K562 (cell line): ENCODE results near the gene PGM2. TPM values are rescaled to one million over a fixed set of nuclear protein-coding genes. Genes with fewer than 3 reads are reported as not detected.

ENCODE experiments used
- ATAC-seq: fragments of 200-7000 bp; cut with Tn5 transposase; 3 replicates; pipeline ENCODE4 v1.9.1; 2020; ENCODE audit warnings: moderate library complexity
- BruUV-seq: library from RNA; stranded (reverse); fragments of 400-500 nt; replicated peaks from 2 replicates; lab custom pipeline; 2021; lab: Mats Ljungman, UMichigan
- CTCF ChIA-PET: fragments of 300-600 bp; formaldehyde crosslinking; extraction: SDS; loops from one replicate; lab custom pipeline; 2021; ENCODE audit warnings: low intra/inter-chr PET ratio; lab: Yijun Ruan, JAX
- POLR2A ChIA-PET: fragments of 300-600, 350-650 bp; sonication (Branson Sonifier 250); formaldehyde crosslinking; extraction: SDS; loops from one replicate; lab custom pipeline; 2021; ENCODE audit warnings: antibody characterized with exemption, inconsistent platforms; lab: Yijun Ruan, JAX
- DNase-seq, 4 experiments: peaks; one replicate each; pipeline versions ENCODE4 v3.0.0 to v3.0.0-alpha.2; 2011 to 2018; ENCODE audit warnings: low spot score in 3 of 4, mixed read lengths in 3 of 4; ENCODE audit errors: extremely low read depth in 1 of 4
- FAIRE-seq: peaks from 2 replicates; lab custom pipeline; 2011; peaks lifted over from hg19 to GRCh38; lab: Jason Lieb, UNC
- H2AFZ ChIP-seq: 2 replicates; pipeline ENCODE4 v1.6.0; 2011; ENCODE audit warnings: low read depth, low read length, control low read depth, inconsistent platforms
- H3K27ac ChIP-seq: fragments of 200-600 bp; 3 replicates; pipeline ENCODE4 v1.8.0; 2011; ENCODE audit warnings: low read depth, mild to moderate bottlenecking, control low read depth, inconsistent platforms, low read length, moderate library complexity, mixed read lengths; ENCODE audit errors: extremely low read depth
- H3K27me3 ChIP-seq, 2 experiments: fragments of 300-600 bp in 1 of 2; 2 replicates in 1 of 2; 3 replicates in 1 of 2; pipeline versions ENCODE4 v1.6.0 to v1.8.0; 2011; ENCODE audit warnings: inconsistent platforms in 2 of 2, low read length in 2 of 2, mild to moderate bottlenecking in 1 of 2, mixed read lengths in 1 of 2, moderate library complexity in 1 of 2; ENCODE audit not compliant: control insufficient read depth in 2 of 2, insufficient read depth in 2 of 2
- H3K36me3 ChIP-seq: fragments of 300-600 bp; 3 replicates; pipeline ENCODE4 v1.8.0; 2011; ENCODE audit warnings: mild to moderate bottlenecking, low read length, inconsistent platforms; ENCODE audit not compliant: control insufficient read depth, insufficient read depth
- H3K4me1 ChIP-seq, 2 experiments: fragments of 200-600 bp in 1 of 2; replicated peaks in 1 of 2; 2 replicates in 1 of 2; 3 replicates in 1 of 2; pipeline versions ENCODE4 v1.5.1 to v1.8.0; 2011; ENCODE audit warnings: inconsistent platforms in 2 of 2, low read length in 2 of 2, mild to moderate bottlenecking in 1 of 2, mixed read lengths in 1 of 2, moderate library complexity in 1 of 2; ENCODE audit not compliant: control insufficient read depth in 2 of 2, insufficient read depth in 2 of 2
- H3K4me2 ChIP-seq: 2 replicates; pipeline ENCODE4 v1.6.1; 2011; ENCODE audit warnings: low read length, control low read depth, inconsistent platforms, mixed read lengths; ENCODE audit not compliant: insufficient read depth
- H3K4me3 ChIP-seq: fragments of 200-600 bp; sonication (generic), shearing (Covaris generic); 2 replicates; pipeline ENCODE4 v1.5.1; 2016; ENCODE audit warnings: control low read depth, inconsistent platforms
- H3K79me2 ChIP-seq: fragments of 200-600 bp; 3 replicates; pipeline ENCODE4 v1.8.0; 2011; ENCODE audit warnings: low read length, inconsistent platforms; ENCODE audit not compliant: control insufficient read depth, insufficient read depth
- H3K9ac ChIP-seq, 2 experiments: 2 replicates each; pipeline versions ENCODE4 v1.6.0 to v1.6.1; 2011; ENCODE audit warnings: low read depth in 2 of 2, low read length in 2 of 2, control low read depth in 1 of 2, inconsistent platforms in 1 of 2, mild to moderate bottlenecking in 1 of 2, mixed read lengths in 1 of 2; ENCODE audit not compliant: insufficient read depth in 1 of 2
- H3K9me1 ChIP-seq: one replicate; pipeline ENCODE4 v1.6.0; 2011; ENCODE audit warnings: inconsistent platforms, mild to moderate bottlenecking, low read length, moderate library complexity; ENCODE audit not compliant: control insufficient read depth, insufficient read depth
- H3K9me3 ChIP-seq: replicated peaks from 2 replicates; pipeline ENCODE4 v1.5.1; 2011; ENCODE audit warnings: low read depth, low read length, inconsistent platforms; ENCODE audit not compliant: control insufficient read depth, insufficient read depth
- H4K20me1 ChIP-seq: replicated peaks from 2 replicates; pipeline ENCODE4 v1.6.1; 2011; ENCODE audit warnings: low read length, inconsistent platforms, mixed read lengths; ENCODE audit not compliant: control insufficient read depth, insufficient read depth
- BRD4 ChIP-seq: fragments of 200-600 bp; sonication (generic); IDR thresholded peaks from 2 replicates; pipeline ENCODE4 v1.6.1; 2017; ENCODE audit warnings: inconsistent platforms
- CBX5 ChIP-seq: IDR thresholded peaks from 2 replicates; pipeline ENCODE4 v1.6.1; 2014; ENCODE audit warnings: low read depth, borderline replicate concordance
- CSDE1 ChIP-seq, 2 experiments: fragments of 450-650 bp; IDR thresholded peaks; 2 replicates each; pipeline ENCODE4 v1.6.1; 2016; ENCODE audit warnings: mild to moderate bottlenecking in 1 of 2
- HBP1 ChIP-seq: fragments of 450-650 bp; formaldehyde crosslinking; IDR thresholded peaks from 2 replicates; pipeline ENCODE4 v1.4.0; 2022; ENCODE audit warnings: missing genetic modification characterization
- HDAC3 ChIP-seq: fragments of 450-650 bp; IDR thresholded peaks from 2 replicates; pipeline ENCODE4 v1.6.1; 2018; ENCODE audit warnings: borderline replicate concordance, mild to moderate bottlenecking, moderate library complexity; ENCODE audit not compliant: partially characterized antibody
- HNRNPK ChIP-seq: fragments of 200-400 bp; formaldehyde crosslinking; IDR thresholded peaks from one replicate; pipeline ENCODE4 v1.6.1; 2018; ENCODE audit warnings: mild to moderate bottlenecking, low read depth, low read length; ENCODE audit not compliant: poor library complexity, severe bottlenecking
- KAT2B ChIP-seq: IDR thresholded peaks from one replicate; pipeline ENCODE4 v1.6.1; 2012; ENCODE audit warnings: low read depth, mild to moderate bottlenecking, control low read depth, inconsistent platforms, low read length, moderate library complexity
- LARP7 ChIP-seq: fragments of 450-650 bp; IDR thresholded peaks from 2 replicates; pipeline ENCODE4 v1.6.1; 2016
- MCM2 ChIP-seq: fragments of 450-650 bp; IDR thresholded peaks from 2 replicates; pipeline ENCODE4 v1.6.1; 2017; ENCODE audit warnings: low read depth, mild to moderate bottlenecking
- MCM3 ChIP-seq: fragments of 450-650 bp; IDR thresholded peaks from 2 replicates; pipeline ENCODE4 v1.6.1; 2016
- MLX ChIP-seq, 2 experiments: fragments of 450-650 bp in 1 of 2; sonication (generic) in 1 of 2; formaldehyde crosslinking; conservative IDR thresholded peaks; 2 replicates each; pipeline versions ENCODE4 v1.4.0 to v1.8.1; 2020 to 2022; ENCODE audit warnings: mild to moderate bottlenecking in 1 of 2, missing genetic modification reagents in 1 of 2
- MTF1 ChIP-seq: fragments of 250-450 bp; sonication (Bioruptor Pico); IDR thresholded peaks from 2 replicates; pipeline ENCODE4 v1.9.0; 2021; ENCODE audit warnings: moderate library complexity, mild to moderate bottlenecking, inconsistent platforms, borderline replicate concordance
- NONO ChIP-seq, 2 experiments: fragments of 200-400 bp in 1 of 2; fragments of 450-650 bp in 1 of 2; formaldehyde crosslinking in 1 of 2; IDR thresholded peaks; 2 replicates each; pipeline ENCODE4 v1.6.1; 2017; ENCODE audit warnings: low read depth in 2 of 2, mild to moderate bottlenecking in 2 of 2, moderate library complexity in 2 of 2, low read length in 1 of 2
- PCBP2 ChIP-seq: fragments of 200-400 bp; formaldehyde crosslinking; IDR thresholded peaks from 2 replicates; pipeline ENCODE4 v1.6.1; 2018; ENCODE audit warnings: low read length, low read depth, mild to moderate bottlenecking, moderate library complexity; ENCODE audit not compliant: poor library complexity, severe bottlenecking
- PHF8 ChIP-seq: fragments of 200-600 bp; sonication (generic); IDR thresholded peaks from 2 replicates; pipeline ENCODE4 v1.6.1; 2012; ENCODE audit warnings: mixed run types, mild to moderate bottlenecking, inconsistent platforms, low read length, moderate library complexity, borderline replicate concordance
- RNF219 ChIP-seq: fragments of 250-450 bp; sonication (Bioruptor Pico); IDR thresholded peaks from 2 replicates; pipeline ENCODE4 v1.5.0; 2022; ENCODE audit warnings: mild to moderate bottlenecking
- TCF7 ChIP-seq: sonication (generic); IDR thresholded peaks from 2 replicates; pipeline ENCODE4 v1.6.1; 2016; ENCODE audit warnings: antibody characterized with exemption, borderline replicate concordance
- TCFL5 ChIP-seq: fragments of 250-450 bp; sonication (Bioruptor Pico); conservative IDR thresholded peaks from 2 replicates; pipeline ENCODE4 v1.6.1; 2021; ENCODE audit warnings: mild to moderate bottlenecking, moderate library complexity, matching md5 sums
- ZNF197 ChIP-seq: fragments of 200-800 bp; sonication (Bioruptor generic); IDR thresholded peaks from 2 replicates; pipeline ENCODE4 v1.6.1; 2016; ENCODE audit warnings: low read depth, missing genetic modification characterization, missing compliant biosample characterization
- in situ Hi-C: fragments of 300-500 bp; cut with MboI; formaldehyde crosslinking; loops from 4 replicates; pipeline ENCODE4 v1.15.0; 2018; ENCODE audit warnings: inconsistent platforms, mixed read lengths
- intact Hi-C: fragments of 100-400 bp; cut with micrococcal nuclease; formaldehyde crosslinking; loops from 2 replicates; pipeline ENCODE4 v1.14.2; 2022
- polyA plus RNA-seq, 8 experiments: library from polyadenylated mRNA; depleted of rRNA in 4 of 8; stranded (reverse) in 5 of 8; unstranded in 3 of 8; fragments of >200 nt; fragmentation: Nextera tagmentation in 2 of 8; fragmentation: Illumina TruSeq in 1 of 8; extraction: Ambion mirVana in 2 of 8; extraction: Trizol in 1 of 8; gene quantifications; 2 replicates each; pipeline versions ENCODE4 v1.2.1 to v1.2.3, GENCODE V29; 2011 to 2014; ENCODE audit warnings: inconsistent platforms in 1 of 8, missing spikeins in 1 of 8
- total RNA-seq, 7 experiments: library from RNA; depleted of rRNA in 6 of 7; stranded (reverse); fragments of >200 nt in 6 of 7; fragmentation: Illumina TruSeq in 2 of 7; extraction: Trizol in 2 of 7; gene quantifications; 2 replicates each; pipeline versions ENCODE4 v1.2.1 to v1.2.3, GENCODE V29; 2011 to 2021; ENCODE audit warnings: low replicate concordance in 1 of 7

PGM2 gene
- total and polyA plus RNA-seq, 9 of the 15 experiments (the other 6 are each of a cell fraction or from before 2014, with no cell fraction given): 15.2 to 77.3 (median 51.4) TPM

GRCh38 chr4:37858872-37859271 is 32.4 kb downstream of the PGM2 start:
- no peaks in the 10 kb centered on the region for H3K4me1 ChIP-seq
- BruUV-seq: no TSS peak
- POLR2A ChIA-PET: interaction anchor here (1.0 kb wide), 1 partner anchor 21 kb away, joined by 3 read pairs; no protein-coding TSS in a partner anchor
- no peaks in the 10 kb centered on the region for H3K9me1 ChIP-seq
- peaks cover 67% of the 10 kb centered on the region; the same call in 2 of the 3 replicates for H3K36me3 ChIP-seq
- no peak overlapping the region for H3K9ac ChIP-seq
- H3K27me3 ChIP-seq: no peaks in the 10 kb centered on the region
- H3K4me2 ChIP-seq: no peak overlapping the region
- in situ Hi-C loops: no loop called here
- DNase-seq: no peak
- no peak for FAIRE-seq
- H3K27ac ChIP-seq: no peak overlapping the region
- CTCF ChIA-PET: no interaction called here
- no peaks in the 10 kb centered on the region for H3K79me2 ChIP-seq
- H3K4me3 ChIP-seq: no peak overlapping the region
- no peak overlapping the region for H2AFZ ChIP-seq
- no peak for ATAC-seq
- TF ChIP-seq KAT2B (no peak), TCF7 (no peak), RNF219 (no peak), BRD4 (no peak), ZNF197 (CRISPR knock-in tag) (no peak), MCM3 (no peak), HBP1 (CRISPR knock-in tag) (no peak), PHF8 (no peak), CBX5 (no peak), MLX (CRISPR knock-in tag; conservative IDR thresholded peaks at IDR 0.05) (no peak), NONO (IDR thresholded peaks at IDR 0.05; ENCODE audit: low read depth in 2 of 2, low read length in 1 of 2) (no peak), MCM2 (no peak), TCFL5 (CRISPR knock-in tag) (no peak), CSDE1 (IDR thresholded peaks at IDR 0.05) (no peak), MTF1 (no peak), LARP7 (no peak), PCBP2 (no peak), HNRNPK (no peak), HDAC3 (no peak)
- H4K20me1 ChIP-seq: no peaks in the 10 kb centered on the region
- no peaks in the 10 kb centered on the region for H3K9me3 ChIP-seq
- intact Hi-C loops: no loop called here
